ENCODE data around the gene SETD3. TPM values are rescaled to one million over a fixed set of nuclear protein-coding genes. Genes with fewer than 3 reads are reported as not detected.
A peak's percentile ranks its signal among the peaks of the same experiment; 100 is the strongest.

Gene SETD3
- total and polyA plus RNA-seq, 2 experiments from 2014 or later = 40.7 to 68.0 TPM

- H3F3A ChIP-seq (replicated peaks; ENCODE audit: low read depth) = 0 out of 2 replicates have a peak, but pooled peaks cover 6% of the 10 kb centered on the region
- H3K4me3 Mint-ChIP-seq = peak overlapping the region; percentile 98
- TF ChIP-seq ZNF331 (CRISPR knock-in tag; IDR thresholded peaks at IDR 0.05; ENCODE audit: low read depth) = no peak
- no peak for TF ChIP-seq ETS1 (IDR thresholded peaks at IDR 0.05)
- TF ChIP-seq REST (IDR thresholded peaks at IDR 0.05; ENCODE audit: unreplicated experiment) = no peak
- TF ChIP-seq NANOG (IDR thresholded peaks at IDR 0.05; ENCODE audit: borderline replicate concordance) = no peak
- no peak for TF ChIP-seq STAT1 (IDR thresholded peaks at IDR 0.05; ENCODE audit: unreplicated experiment)
- no peak for TF ChIP-seq POLR2AphosphoS5 (IDR thresholded peaks at IDR 0.05; ENCODE audit: low read depth)
- TF ChIP-seq EZH2 (IDR thresholded peaks at IDR 0.05; ENCODE audit: low read depth, unreplicated experiment) = no peak
- TF ChIP-seq CTCF (conservative IDR thresholded peaks at IDR 0.05; ENCODE audit: low read depth in 2 of 2) = no peak
- TF ChIP-seq JUNB (IDR thresholded peaks at IDR 0.05; ENCODE audit: unreplicated experiment) = no peak
- TF ChIP-seq, protein P1, sequence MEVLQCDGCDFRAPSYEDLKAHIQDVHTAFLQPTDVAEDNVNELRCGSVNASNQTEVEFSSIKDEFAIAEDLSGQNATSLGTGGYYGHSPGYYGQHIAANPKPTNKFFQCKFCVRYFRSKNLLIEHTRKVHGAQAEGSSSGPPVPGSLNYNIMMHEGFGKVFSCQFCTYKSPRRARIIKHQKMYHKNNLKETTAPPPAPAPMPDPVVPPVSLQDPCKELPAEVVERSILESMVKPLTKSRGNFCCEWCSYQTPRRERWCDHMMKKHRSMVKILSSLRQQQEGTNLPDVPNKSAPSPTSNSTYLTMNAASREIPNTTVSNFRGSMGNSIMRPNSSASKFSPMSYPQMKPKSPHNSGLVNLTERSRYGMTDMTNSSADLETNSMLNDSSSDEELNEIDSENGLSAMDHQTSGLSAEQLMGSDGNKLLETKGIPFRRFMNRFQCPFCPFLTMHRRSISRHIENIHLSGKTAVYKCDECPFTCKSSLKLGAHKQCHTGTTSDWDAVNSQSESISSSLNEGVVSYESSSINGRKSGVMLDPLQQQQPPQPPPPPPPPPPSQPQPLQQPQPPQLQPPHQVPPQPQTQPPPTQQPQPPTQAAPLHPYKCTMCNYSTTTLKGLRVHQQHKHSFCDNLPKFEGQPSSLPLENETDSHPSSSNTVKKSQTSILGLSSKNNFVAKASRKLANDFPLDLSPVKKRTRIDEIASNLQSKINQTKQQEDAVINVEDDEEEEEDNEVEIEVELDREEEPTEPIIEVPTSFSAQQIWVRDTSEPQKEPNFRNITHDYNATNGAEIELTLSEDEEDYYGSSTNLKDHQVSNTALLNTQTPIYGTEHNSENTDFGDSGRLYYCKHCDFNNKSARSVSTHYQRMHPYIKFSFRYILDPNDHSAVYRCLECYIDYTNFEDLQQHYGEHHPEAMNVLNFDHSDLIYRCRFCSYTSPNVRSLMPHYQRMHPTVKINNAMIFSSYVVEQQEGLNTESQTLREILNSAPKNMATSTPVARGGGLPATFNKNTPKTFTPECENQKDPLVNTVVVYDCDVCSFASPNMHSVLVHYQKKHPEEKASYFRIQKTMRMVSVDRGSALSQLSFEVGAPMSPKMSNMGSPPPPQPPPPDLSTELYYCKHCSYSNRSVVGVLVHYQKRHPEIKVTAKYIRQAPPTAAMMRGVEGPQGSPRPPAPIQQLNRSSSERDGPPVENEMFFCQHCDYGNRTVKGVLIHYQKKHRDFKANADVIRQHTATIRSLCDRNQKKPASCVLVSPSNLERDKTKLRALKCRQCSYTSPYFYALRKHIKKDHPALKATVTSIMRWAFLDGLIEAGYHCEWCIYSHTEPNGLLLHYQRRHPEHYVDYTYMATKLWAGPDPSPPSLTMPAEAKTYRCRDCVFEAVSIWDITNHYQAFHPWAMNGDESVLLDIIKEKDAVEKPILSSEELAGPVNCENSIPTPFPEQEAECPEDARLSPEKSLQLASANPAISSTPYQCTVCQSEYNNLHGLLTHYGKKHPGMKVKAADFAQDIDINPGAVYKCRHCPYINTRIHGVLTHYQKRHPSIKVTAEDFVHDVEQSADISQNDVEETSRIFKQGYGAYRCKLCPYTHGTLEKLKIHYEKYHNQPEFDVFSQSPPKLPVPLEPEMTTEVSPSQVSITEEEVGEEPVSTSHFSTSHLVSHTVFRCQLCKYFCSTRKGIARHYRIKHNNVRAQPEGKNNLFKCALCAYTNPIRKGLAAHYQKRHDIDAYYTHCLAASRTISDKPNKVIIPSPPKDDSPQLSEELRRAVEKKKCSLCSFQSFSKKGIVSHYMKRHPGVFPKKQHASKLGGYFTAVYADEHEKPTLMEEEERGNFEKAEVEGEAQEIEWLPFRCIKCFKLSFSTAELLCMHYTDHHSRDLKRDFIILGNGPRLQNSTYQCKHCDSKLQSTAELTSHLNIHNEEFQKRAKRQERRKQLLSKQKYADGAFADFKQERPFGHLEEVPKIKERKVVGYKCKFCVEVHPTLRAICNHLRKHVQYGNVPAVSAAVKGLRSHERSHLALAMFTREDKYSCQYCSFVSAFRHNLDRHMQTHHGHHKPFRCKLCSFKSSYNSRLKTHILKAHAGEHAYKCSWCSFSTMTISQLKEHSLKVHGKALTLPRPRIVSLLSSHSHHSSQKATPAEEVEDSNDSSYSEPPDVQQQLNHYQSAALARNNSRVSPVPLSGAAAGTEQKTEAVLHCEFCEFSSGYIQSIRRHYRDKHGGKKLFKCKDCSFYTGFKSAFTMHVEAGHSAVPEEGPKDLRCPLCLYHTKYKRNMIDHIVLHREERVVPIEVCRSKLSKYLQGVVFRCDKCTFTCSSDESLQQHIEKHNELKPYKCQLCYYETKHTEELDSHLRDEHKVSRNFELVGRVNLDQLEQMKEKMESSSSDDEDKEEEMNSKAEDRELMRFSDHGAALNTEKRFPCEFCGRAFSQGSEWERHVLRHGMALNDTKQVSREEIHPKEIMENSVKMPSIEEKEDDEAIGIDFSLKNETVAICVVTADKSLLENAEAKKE (CRISPR knock-in tag; IDR thresholded peaks at IDR 0.05) = no peak
- no peak for TF ChIP-seq ZNF114 (CRISPR knock-in tag; IDR thresholded peaks at IDR 0.05)
- TF ChIP-seq EZH2phosphoT487 (IDR thresholded peaks at IDR 0.05; ENCODE audit: unreplicated experiment) = no peak
- no peak for TF ChIP-seq CREB1 (CRISPR knock-in tag; IDR thresholded peaks at IDR 0.05; ENCODE audit: low read depth)
- no peaks in the 10 kb centered on the region for H3K9me3 Mint-ChIP-seq
- H3K4me1 ChIP-seq (ENCODE audit: insufficient read depth) = peaks cover 15% of the 10 kb centered on the region
- H2AFZ ChIP-seq = peak overlapping the region; percentile 54; the same call in 1 of the 2 replicates
- peak overlapping the region; percentile 99 for H3K27ac Mint-ChIP-seq
- peaks cover 87% of the 10 kb centered on the region for H3K79me2 ChIP-seq (replicated peaks; ENCODE audit: insufficient read depth)
- H3K27me3 ChIP-seq (ENCODE audit: insufficient read depth) = no peaks in the 10 kb centered on the region
- no peaks in the 10 kb centered on the region for H3K36me3 ChIP-seq (ENCODE audit: insufficient read depth)
- peak overlapping the region; percentile 98 for H3K4me2 ChIP-seq
- ATAC-seq (no peak), DNase-seq (ENCODE audit: low spot score) (peak; percentile 33)
- H3K4me3 ChIP-seq = peak overlapping the region; percentile 92
- H3K36me3 Mint-ChIP-seq (ENCODE audit: low read depth) = no peaks in the 10 kb centered on the region; the same call in 2 of the 3 replicates
- H3K27me3 Mint-ChIP-seq (ENCODE audit: insufficient read depth, low read depth, poor library complexity) = peaks cover 13% of the 10 kb centered on the region
- peaks cover 69% of the 10 kb centered on the region for H4K20me1 ChIP-seq (replicated peaks; ENCODE audit: insufficient read depth)
- no peaks in the 10 kb centered on the region for H3K9me2 ChIP-seq (ENCODE audit: insufficient read depth)
- H3K27ac ChIP-seq (ENCODE audit: low read depth) = peak overlapping the region; percentile 90
- H3K4me1 Mint-ChIP-seq = peaks cover 22% of the 10 kb centered on the region
These were observed 1.1 kb upstream of the SETD3 start for GRCh38 chr14:99481745-99482099.
